8988T (cell line): ENCODE results near the gene DUSP22.

ENCODE experiments used
- DNase-seq: peaks from one replicate; pipeline ENCODE4 v3.0.0; 2011

The DUSP22 gene

GRCh38 chr6:398558-399078 lies 106.3 kb downstream of the DUSP22 start:
- no peak for DNase-seq

- DNase-seq = no peak
Observed at GRCh38 chr6:399785-400534, 107.7 kb downstream of the DUSP22 start.

- DNase-seq = no peak
Observed at GRCh38 chr6:400815-401214, 108.5 kb downstream of the DUSP22 start.
